RPMI7951 (cell line): Measurements from ENCODE around the gene FAM186B. TPM values are rescaled to one million over a fixed set of nuclear protein-coding genes. Genes with fewer than 3 reads are reported as not detected.

Experiments
- DNase-seq: peaks from one replicate; pipeline ENCODE4 v3.0.0-alpha.2; 2012; ENCODE audit warnings: low read depth
- total RNA-seq: library from RNA; depleted of rRNA; stranded (reverse); fragments of >200 nt; shearing (Covaris generic); gene quantifications from 2 replicates; pipeline ENCODE4 v1.2.3, GENCODE V29; 2014

Gene FAM186B
- total RNA-seq, 1 experiment from 2014 or later = not detected

DNA sequence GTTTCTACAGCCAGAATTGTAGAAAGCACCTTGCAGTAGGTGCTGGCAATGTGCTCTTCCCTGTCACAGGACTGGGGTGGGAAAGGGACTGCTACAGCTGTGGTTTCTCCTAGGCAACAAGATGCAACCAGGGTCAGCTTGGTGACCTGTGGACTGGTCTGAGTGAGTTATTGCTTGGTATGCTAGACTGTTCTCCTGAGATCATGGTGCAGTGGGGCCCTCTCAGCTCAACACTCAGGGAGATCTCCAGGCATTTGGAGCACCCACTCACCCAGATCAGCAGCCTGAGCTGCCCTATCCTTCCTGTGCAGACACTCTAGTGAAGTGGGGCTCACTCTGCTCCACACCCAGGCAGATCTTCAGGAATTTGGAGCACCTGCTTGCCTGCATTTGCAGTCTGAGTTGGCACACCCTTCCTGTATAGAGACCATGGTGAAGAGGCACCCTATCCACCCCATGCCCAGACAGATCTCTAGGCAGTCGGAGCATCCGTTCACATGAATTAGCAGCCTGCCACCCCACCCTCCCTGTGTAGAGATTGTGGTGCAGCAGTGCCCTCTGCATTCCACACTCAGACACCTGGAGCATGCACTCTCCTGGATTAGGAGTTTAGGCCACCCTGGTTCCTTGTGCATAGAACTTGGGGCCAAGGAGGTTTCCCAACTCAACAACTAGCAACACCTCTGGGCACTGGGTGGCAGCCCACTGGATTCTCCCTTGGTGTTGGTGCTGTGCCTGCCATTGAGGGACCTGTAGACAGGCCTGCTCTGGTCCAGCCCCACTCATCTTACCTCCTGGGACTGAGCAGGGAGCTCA lies 3.8 kb upstream of the FAM186B start:
- no peak for DNase-seq

DNA sequence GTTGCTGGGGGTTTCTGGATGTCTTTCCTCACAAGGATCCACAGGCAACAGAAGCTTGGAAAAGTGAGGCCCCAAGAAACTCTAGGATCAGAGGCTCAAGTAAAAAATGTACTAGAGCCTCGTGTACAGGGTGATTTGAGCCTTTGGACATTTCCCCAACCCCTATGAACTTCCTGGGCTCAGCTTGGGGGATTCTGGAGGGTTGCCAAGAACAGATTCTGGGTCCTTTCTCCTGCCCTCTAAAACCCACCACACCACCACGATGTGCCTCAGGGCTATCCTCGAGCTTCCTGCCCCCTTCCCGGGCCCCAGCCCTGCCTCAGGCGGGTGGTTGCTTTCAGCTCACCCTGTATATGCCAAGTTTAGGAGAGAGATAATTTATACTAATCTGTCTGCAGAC lies 583 bp downstream of the FAM186B start:
- DNase-seq = no peak

DNA sequence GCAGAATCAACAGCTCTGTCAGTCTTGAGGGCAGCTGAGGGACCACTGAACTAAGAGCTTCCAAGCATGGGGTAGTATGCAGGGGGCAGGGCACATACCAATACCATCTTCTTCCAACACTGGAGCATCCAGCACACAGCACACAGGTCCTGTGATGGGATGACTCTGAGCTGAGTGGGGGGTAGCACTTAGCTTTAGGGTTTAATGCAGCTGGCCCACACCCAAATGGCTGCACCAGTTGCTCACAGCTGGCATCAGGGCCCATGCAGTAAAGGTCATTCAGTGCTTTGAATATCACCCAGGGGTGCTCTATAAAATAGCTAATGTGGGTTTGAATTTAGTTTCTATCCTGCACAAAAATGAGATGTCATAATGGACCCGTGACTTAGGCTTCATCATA lies 1.7 kb downstream of the FAM186B start:
- DNase-seq = no peak

DNA sequence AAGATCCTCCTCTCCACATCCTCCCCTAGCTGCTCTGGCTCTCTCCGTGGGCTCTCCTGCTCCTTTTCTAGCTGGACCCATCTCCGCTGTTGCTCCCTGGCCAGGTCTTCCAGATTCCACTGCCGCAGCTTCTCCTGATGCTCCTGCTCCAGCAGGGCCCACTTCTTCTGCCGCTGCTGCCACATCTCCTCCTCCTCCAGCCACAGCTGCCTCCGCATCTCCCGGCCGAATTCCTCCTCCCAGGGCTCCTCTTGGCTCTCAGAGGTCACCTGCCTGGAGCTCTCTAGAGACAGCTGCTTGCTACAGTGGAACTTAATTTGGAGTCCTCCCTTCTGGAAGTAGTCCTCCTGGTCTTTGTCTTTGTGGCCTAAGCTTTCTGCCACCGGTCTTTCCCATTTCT lies 5.5 kb downstream of the FAM186B start:
- no peak for DNase-seq

DNA sequence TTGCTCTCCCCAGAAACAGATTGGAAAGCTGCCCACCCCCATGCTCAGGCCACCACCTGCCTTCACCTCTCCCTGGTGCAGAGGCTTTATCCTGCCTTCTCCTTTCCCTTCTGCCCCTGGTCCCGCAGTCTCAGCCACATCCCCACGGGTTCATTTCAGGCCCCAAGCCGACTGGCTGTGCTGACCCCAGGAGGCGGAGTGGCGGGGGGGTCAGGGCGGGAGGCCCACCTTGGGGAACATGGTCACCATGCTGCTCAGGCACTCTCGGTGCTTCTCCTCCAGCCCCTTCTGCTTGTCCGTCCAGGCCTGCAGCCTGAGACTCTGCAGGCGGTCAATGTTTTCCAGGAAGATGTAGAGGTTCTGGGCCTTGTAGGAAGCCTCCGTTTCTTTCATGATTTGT lies 6.9 kb downstream of the FAM186B start:
- DNase-seq = no peak

DNA sequence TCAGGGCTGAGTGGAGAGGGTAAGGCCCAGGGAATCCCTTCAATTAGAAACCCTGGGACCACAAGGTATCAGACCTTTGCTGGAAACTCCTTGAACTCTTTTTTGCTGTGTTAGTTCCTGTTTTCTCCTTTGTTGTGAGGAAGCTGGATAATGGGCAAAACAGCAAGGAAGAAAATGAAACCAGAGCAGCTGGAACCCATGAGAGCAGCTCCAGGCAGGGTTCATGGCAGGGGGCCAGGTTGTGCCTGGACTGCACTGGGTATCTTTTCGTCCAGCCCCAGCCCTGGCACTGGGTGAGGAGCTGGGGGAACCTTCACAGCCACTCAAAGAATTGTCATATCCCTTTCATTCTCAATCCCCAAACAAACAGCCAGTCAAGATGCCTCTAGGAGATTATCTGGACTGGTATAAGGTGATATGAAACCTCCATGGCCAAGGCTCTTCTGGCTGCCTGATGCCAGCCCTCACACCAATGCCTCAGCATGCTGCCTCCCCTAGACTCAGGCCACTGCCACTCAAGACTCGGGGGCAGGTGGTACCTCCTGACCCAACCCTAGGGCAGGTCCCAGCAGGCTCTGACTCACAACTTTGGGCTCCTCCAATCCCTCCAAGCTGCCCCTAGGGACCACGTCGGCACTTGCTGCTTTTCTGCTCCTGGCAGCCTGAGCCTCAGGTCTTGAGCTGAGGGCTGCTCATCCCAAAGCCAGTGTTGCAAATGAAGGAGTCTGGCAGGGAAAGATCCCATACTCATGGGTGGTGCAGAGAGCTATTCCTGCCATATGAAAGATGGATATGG lies 16.5 kb downstream of the FAM186B start:
- DNase-seq = no peak

DNA sequence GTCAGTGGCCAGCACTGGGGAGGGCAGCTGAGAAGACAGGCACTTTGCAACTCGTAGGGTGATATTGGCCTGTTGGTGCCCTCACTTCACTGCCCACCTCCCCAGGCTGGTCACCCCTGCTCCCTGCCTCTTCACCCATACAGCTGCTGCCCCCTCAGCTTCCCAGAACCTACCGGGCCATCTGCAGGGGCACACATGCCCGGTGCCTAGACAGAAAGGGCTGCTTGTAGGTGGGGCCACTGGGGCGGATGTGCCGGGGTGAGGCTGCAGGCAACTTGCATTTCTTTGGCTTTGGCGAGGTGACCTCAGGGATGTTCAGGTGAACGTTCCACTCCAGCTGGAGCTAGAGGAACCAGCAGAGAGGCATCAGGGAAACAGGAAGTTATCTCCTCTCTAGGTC lies 17.2 kb downstream of the FAM186B start:
- no peak for DNase-seq

DNA sequence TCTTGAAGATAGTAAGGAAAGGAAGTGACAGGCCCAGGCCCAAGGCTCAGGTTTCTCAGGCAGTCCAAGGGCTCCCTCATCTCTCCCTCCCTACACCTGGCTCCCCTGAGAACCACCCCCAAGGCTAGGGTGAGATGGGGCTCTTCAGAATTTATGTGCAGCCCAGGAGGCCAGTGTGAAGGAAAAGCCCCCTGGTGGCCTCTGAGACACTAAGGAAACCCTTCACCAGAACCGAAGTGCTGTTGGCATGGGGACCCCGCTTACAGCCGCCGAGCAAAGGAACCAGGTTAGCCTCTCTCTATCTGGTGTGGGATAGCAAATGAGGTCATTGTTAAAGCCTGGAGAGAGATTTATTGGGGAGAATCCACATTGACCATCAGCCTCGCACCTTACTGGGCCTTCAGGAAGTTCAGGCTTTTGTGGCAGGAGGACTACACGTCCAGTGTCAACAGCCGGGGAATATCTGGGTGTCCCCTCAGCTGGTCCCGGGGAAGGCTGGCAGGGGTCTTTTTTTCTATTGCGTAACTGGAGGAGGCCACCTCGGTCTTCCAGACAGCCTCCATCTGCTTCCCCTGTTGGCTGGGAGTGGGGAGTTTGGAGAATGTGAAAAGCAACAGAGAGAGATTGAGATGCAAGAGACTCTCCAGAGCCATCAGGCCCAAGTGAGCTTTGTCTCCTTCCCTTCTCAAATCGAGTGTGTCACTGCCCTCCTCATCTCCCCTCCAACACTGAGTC lies 18.1 kb downstream of the FAM186B start:
- DNase-seq = no peak

DNA sequence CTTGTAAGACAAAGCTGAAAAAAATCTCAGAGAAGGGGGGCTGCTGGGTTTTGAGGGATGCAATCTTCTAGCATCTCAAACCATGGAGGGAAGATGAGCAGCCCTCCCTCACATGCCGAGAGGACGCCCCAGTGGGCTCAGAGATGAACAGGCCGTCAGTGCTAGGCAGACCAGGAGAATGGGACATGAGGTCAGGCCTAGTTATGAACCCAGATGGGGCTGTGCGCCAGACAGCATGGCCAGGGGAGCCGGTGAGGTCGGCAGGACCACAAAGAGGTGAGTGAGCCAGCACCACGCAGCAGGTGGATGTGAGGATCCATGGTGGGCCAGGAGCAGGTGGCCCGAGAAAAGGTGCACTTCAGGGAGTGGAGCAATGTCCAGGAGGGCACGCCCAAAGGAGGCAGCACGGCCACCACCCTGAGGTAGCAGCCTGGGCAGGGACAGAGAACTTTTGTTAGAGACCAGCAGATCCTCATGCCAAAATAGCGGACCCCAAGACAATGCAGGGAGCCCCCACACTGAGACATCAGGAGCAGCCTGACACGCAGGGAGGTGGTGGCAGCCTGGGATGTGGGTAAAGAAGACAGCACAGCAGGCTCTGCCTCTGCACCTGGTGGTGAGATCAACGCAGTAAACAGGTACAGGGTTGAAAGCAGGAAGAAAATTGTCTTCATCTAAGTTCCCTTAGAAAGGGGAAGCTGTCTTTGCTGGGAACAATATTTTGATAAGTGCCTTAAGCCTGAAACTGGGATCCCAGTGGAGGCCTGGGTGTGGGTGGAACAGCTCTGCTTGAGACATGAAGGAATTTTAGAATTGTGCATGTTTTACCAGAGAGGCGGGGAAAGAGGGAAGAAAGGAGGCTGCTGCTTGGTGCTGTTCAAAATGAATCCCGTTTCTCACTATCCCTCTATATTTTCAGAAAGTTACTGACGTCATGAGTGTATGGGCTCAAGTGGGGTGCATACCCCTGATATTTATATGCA lies 19.7 kb downstream of the FAM186B start:
- DNase-seq = no peak

DNA sequence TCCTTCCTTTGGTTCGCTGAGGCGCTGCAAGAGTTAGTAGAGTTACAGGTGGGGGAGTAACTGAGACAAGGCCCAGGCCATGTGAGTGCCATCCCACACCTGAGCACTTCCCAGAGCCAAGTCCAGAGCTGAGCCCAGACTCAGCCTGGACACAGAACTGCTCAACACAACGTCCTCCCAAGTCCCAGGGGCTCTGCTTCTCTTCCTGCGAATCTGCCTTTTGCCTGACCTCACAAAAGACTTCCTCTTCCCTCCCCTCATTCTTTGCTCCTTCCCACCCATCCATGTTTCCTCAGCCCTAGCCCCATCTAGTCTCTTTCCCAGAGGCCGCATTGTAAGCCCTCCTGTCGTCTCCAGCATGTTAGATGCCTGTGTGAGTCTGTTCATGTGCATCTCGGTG lies 20.8 kb downstream of the FAM186B start:
- DNase-seq = no peak

DNA sequence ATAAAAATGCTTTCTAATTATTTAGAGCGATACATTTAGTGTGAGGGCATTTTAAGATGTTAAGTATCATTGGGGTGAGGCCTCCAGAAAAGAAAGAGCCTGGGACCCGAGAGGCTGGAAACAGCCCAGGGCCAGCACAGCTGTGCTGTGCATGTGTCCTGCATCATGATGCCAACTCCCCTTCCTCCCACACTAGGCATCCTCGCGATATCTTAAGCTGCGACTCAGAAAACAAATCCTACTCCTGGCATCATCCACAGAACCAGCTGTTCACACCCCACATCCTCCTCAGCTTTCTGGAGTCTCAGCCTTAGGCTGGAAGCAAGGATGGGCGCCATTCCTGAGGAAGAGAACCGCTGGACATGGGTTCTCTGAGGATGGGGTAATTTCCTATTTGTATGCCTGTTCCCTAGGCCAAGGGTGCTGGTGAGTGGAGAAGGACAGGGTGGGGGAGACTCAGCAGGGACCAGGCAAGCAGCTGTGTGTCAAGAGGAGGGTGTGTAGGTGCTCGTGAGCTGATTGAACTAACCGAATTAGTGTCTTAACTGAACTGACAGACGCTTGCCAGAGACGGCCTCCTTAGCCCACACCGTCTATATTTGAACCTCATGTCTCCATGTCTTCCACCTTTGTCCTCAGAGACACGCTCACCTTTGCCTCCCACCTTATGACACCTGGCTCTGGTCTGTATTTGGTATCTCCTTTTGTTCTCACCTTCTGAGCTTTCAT lies 21.9 kb downstream of the FAM186B start:
- no peak for DNase-seq

DNA sequence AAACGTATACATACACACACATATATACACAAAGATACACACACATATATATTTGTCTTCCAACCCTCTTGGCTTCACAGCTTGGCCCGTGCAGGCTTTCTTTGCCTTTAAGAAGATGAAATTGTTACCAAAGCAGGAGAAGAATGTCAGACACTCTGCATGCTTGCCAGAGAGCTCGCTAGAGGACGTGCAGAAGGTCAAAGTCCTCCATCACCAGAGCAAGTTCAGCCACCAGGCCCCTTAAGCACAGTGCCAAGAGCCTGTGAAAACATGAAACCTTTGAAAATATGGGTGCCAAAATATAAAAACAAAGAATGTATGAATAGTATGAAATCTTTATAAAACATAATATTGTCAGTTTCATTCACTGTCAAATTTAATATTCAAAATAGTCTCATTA lies 22.6 kb downstream of the FAM186B start:
- DNase-seq = no peak

DNA sequence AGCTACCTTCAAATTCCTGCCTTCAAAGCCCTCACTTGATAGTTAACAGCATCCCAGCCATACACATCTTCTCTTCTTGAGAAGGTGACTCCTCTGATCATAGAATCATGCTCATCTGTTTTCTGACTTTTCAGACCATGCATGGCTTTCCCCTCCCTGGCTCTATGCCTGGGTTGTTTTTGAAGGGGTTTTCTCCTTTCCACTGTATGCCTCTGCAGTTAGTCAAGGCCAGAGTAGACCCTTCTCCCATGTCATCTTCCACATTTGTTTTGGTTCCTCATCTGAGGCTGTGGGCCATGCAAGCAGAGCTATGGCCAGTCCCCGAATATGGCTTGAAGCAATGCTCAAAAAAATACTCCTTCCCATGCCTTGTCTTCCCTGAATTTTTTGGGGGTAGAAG lies 23.2 kb downstream of the FAM186B start:
- DNase-seq = no peak

DNA sequence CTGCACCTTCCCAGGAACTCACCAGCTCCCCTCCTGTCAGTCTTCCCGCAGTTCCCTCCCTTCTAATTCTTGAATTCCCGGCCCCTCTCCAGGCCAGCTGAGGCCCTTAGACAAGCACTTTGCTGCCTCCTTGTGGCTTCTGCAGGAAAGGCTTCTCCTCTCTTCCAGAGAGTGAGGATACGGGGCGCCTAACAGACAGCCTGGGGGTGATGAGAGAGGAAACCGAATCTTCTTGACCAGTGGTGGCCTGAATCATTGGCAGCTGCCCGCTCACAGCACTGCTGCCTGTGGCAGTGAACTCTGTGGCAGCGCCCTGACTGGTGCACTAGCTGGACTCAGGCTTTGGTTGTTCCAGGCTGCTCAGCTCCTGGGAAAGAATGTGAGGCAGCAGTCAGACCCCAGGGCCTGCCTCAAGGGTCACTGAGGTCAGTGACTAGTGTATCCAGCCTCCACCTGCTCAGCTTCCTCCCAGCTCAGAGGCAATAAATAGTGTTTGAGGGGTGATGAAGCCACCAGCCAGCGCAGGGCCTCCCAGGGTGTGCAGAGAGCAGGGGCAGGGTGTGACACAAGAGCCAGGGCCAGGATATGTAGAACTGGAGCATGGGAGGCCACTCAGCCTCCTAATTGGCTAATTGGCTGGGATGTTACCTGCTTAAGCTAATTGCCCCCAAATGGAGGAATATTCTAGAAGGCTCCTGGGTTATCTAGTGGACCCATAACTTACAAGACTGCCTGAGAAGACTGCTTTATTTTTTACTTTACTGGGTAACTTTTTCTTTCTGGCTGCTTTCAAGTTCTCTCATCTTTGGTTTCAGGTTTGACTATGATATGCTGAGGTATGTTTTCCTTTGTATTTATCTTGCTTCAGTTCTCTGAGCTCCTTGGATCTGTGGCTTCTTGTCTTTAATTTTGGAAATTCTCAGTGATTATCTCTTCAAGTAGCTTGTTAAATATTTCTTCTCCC lies 24.6 kb downstream of the FAM186B start:
- DNase-seq = peak; percentile 83

DNA sequence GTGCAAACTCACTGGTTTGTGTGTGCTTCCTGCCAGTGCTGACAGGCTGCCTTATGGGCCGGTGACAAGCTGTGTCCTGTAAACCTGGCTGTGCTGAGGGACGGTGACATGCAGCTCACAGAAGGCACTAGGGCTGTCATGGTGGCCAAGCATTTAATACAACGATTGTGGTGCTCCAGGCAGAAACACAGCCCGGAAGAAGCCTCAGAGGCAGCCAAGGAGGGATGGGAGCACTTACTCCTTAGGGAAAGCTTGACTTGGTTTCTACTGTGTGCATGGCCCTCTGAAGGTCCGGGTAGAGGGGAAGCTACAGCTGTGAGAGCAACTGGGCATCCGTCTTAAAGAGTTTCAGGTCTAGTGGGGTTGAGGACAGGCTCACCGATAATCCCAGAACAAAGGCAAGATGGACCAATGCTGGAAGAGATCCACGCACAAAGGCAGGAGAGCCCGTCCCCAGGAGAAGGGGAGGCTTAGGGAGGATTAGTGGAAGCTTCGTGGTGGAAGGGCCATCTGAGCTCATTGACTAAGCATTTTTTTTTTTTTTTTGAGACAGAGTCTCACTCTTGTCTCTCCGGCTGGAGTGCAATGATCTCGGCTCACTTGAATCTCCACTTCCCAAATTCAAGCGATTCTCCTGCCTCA lies 26.8 kb downstream of the FAM186B start:
- DNase-seq = no peak

DNA sequence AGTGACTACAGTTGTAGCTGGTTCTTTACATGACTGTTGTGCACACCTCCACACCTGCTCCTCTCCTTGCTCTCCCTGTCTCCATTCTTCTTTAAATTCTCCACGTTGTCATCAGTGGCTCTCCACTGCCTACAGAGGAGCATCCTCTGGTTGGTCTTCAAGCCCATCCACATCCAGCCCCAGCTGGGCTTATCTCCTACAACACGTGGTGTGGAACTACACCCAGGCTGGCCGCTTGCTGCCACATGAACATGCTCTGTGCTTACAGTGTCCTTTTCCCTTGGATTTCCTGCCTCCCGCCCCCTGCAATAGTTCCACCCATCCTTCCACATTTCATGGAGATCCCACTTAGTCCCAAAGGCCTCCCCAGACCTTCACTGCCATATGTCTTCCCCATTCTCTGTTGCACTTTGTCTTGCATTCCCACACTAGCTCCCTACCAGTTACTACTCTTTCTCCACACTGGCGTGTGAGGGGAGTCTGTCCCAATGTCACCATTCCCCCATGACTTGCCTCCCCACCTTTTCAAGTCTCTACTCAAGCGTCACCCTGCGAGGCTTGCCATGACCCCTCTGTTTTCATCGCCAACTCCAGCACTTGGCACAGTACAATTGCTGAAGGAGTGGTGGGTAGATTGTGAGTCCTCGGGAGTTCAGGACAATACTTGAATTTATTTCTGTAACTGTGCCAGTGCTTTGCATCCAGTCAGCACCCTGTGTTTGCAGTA lies 27.7 kb downstream of the FAM186B start:
- DNase-seq = no peak

DNA sequence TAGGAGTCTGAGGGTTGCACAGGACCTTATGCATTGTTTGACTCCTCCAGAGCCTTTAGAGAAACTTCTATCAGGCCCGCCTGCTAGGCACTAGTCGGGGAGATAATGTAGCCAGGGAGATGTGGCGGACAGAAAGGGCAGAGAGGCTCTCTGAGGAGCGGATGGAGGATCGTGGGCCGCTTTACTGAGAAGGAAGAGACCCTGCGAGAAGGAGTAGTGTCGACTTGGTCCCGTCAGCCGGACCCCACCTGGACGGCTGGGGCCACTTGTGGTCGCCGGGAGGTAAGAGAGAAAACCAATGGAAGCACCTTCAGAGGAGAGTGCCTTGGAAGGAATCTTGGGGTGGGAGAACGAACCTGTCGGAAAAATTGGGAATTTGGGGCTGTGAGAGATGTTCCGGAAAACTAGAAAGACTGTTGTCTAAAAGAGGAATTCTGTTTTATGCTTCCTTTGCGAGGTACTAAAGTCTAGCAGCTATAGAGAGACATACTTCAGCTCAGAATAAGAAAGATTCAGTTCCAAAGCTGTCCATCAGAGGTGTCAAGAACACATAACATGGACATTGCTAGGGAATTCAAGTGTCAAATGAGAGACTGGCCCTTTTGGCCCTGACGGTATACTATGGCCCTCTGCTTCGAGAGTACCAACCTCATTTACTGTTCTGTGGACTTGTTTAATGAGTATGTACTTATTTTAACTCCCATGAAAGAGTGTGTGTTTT lies 36.8 kb downstream of the FAM186B start:
- no peak for DNase-seq
